Testis (tissue), 2 donors: ENCODE data around the gene ANKRD1.

Source experiments
- POLR2A ChIP-seq: fragments of 450-650 bp; IDR thresholded peaks from one replicate; pipeline ENCODE4 v1.6.1; 2017; ENCODE audit warnings: antibody characterized with exemption, mild to moderate bottlenecking, moderate library complexity
- TF ChIP-seq, protein P1 (sequence below), 3 experiments: fragments of 450-650 bp in 2 of 3; fragments of 200-600 bp in 1 of 3; sonication (generic) in 1 of 3; IDR thresholded peaks; one replicate each; pipeline ENCODE4 v1.5.1; 2016 to 2019; ENCODE audit warnings: antibody characterized with exemption in 3 of 3, mild to moderate bottlenecking in 2 of 3, moderate library complexity in 1 of 3

DNA sequence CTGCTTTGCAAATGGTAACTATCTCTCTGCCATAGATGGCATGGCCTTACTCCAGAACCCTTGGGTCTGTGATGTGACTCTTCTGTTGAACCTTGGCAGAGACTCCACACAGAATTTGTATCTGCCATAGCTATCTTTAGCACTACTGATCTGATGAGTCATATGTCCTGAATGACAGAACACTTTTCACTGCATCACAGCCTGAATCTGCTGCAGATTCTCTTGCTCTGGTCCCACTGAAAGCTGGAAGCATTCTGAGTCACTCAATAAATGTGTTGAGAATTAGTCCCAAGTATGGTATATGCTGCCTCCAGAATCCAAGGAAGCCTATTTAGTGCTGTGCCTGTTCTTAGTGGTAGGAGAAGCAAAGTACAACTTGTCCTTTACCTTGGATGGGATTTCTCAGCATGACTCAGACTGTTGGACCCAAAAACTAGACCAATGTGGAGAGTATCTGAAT lies 39.5 kb upstream of the ANKRD1 start:
- TF ChIP-seq, protein P1, sequence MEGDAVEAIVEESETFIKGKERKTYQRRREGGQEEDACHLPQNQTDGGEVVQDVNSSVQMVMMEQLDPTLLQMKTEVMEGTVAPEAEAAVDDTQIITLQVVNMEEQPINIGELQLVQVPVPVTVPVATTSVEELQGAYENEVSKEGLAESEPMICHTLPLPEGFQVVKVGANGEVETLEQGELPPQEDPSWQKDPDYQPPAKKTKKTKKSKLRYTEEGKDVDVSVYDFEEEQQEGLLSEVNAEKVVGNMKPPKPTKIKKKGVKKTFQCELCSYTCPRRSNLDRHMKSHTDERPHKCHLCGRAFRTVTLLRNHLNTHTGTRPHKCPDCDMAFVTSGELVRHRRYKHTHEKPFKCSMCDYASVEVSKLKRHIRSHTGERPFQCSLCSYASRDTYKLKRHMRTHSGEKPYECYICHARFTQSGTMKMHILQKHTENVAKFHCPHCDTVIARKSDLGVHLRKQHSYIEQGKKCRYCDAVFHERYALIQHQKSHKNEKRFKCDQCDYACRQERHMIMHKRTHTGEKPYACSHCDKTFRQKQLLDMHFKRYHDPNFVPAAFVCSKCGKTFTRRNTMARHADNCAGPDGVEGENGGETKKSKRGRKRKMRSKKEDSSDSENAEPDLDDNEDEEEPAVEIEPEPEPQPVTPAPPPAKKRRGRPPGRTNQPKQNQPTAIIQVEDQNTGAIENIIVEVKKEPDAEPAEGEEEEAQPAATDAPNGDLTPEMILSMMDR (IDR thresholded peaks at IDR 0.05) = no peak
- no peak for TF ChIP-seq POLR2A
